GM19395 (cell line): ENCODE results near the gene MACROD2.

ENCODE experiments used
- ATAC-seq: cut with Tn5 transposase; IDR thresholded peaks from one replicate; pipeline ENCODE4 v1.9.1; 2021; ENCODE audit warnings: mild to moderate bottlenecking, moderate library complexity; ENCODE audit not compliant: unreplicated experiment

Gene MACROD2

DNA sequence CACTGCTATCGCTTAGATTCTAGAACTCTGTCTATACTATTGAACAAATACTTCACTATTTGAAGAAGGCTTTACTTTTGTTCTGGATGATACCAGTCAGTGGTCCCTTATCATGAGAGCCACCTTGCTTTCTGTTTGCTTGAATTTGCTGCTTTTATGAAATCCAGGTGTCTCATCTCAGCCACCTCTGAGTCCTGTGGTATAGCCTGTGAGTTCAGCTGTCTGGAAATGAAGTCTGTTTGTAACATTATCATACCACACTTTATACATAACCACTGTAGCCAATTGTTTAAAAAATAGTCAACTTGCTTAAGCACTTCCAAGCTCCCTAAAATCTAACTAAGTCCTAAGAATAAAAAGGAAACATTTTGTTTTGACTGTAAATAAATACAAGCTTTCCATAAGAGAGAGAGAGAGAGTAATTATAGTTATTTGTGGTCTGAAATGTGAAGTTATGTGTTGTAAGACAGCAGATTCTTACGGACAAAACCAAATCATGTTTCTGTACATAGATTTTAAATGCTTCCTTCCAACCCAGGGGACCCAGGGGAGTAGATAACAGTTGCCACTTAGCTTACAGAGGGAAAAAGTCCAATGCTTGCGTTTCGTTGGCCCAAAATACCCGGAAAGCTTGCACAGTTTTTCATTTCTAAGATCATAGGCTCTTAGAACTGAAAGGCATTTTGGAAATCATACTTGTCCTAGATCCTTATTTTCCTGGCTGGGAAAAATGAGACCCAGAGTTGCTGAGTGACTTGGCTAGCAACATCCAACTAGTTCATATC is 1449.9 kb downstream of the MACROD2 start:
- no peak for ATAC-seq

DNA sequence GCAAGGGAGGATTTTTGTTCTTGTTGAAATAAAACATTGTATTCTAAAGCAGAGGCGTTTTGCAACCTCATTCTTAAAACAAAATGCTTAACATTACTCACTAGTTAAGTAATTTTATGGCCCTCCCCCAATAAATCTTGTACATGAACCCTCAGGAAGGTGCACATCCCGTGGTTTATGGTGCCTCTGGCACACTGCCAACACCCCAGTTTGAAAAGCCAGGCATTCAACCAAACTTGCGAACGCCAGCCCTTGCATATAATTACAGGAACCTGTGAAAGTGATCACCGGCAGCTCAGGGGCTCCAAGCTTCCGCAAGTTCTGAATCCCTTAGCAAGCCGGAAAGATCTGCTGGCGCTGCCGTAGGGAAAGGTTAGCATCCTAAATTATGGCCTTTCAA is 1451.1 kb downstream of the MACROD2 start:
- no peak for ATAC-seq

DNA sequence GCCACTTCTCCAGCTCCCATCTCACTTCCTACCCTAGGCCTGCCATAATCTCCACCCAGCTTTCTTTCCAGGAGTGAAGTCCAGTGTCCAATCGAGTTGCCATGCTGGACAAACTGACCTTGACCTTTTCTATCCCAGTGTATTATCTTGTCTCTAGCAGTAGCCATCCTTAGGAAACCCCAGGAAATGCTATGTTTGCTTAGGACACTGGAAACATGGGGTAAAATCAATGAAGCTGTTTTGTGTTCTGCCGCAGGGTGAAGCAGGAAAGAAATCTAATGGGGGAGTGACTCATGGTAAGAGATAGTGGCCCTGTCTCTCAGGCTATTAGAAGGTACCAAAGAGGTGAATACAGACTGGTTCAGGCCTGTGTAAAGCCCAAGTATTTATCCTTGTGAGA is 1452.2 kb downstream of the MACROD2 start:
- ATAC-seq = no peak

DNA sequence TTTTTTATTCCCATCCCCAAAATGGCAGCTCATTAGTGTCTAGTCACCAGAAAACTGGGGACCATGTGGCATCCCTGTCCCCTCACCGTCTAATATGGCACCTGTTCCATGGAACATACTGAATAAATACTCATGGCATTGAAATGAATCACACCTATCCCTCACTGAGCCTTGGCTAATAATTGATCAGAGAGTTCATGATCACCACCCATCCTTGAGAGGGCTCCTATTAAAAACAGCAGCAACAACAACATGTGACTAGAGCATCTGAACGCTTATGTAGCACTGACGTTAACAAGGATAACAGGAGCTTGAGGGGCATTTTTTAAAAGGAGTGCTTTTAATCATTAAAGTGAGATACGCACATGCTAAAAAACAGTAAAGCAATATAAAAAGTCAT is 1453.7 kb downstream of the MACROD2 start:
- ATAC-seq = no peak

DNA sequence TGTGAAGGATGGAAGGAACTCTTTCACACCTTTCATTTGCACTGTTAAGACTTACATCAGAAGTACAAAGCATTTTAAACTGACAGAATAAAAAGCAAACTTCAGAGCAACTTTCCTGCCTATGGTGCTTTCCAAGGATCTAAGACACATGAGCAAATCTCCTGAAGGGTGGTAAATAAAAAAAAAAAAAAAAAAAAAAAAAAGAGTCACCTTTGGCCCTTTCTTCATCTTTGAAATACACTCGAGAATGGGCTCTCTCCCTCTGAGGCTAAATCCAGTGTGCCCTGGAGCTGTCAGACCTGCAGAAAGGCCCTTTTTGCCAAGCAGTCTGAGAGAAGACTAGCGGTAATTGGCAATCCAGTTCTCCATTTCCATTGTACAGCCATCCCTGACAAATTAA is 1455.9 kb downstream of the MACROD2 start:
- no peak for ATAC-seq

DNA sequence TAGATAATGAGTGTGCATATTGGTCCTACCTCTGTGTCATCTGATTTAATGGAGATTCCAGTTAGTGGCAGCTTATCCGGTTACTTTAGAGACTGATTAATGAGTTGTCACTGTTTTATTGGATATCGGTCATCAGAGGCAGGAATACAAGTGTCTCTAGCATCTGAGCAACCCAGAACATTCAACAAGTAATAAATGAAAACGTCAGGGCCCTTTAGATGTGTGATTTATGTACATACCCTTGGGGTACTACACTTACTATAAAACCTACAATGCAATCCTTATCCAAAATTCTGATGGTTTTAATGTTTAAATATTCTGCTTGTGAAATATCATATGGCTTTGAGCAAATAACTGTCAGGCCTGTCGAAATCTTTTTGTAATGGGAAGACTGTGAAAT is 1460.0 kb downstream of the MACROD2 start:
- ATAC-seq = no peak

DNA sequence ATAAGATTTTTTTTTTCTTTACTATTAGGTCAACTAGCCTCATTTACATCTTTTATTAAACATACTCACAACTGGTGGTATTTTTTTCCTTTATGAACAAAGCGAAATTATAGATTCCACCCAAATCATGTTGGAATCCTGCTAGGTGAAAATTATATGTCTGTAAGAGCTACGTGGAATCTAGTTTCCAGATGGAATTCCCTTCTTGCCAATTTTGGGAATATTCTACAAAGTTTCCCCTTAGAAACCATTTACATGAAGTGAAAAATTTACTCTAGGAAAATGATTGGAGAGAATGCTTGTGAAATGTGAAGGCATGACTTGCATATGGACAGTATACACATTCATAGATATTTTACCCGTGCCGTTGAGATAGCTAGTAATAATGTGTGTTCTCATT is 1466.6 kb downstream of the MACROD2 start:
- no peak for ATAC-seq

DNA sequence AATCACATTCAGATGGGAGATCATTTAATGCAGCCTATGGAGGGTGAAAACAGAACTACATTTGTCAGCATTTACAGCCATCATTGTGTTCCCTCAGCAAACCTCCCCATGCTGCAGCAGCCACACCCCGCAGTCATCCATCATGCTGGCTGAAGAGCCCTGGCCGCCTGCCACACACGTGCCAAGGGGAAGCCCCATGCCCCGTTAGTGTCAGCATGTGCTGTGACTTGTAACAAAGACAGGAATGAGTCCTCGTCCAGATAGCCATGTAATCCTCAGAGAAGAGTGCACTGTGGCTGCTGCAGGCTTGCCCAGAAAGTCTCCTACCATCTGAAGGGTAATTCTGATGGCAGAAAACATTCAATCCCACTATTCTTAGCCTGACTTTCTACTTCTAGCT is 1480.2 kb downstream of the MACROD2 start:
- no peak for ATAC-seq

DNA sequence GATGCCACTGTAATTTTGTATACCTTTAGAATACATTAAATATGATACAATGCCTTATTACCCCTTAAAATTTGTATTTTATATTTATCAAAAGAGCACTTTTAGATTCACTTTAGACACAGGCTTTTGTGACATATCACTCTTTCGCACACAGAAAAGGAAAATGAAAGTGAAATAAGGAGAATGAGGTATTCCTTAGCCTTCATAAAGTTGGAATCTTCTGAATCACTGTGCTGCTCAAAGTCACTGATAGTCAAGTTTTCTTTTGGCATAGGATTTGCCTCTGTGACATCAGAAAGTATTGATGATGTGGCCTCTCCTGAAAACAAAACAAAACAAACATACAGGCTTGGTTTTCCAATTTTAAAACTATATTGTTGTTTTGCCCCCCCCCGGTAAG is 1480.9 kb downstream of the MACROD2 start:
- no peak for ATAC-seq

DNA sequence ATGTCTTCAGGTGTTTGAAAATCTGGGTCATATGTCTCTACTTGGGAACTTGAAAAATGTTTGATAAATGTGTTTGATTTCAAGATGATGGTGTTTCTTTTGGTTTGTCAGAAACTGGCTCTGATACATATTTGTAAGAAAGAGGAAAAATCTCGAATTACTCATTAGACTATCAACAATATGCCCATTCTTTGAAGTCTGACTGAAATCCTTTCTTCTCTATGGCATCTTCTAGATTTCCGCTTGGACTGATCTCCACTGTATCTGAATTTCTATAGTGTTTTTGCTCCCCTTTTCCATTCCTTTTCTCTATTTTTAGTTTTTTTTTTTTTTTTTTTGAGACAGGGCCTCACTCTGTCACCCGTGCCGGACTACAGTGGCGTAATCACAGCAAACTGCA is 1481.5 kb downstream of the MACROD2 start:
- no peak for ATAC-seq

DNA sequence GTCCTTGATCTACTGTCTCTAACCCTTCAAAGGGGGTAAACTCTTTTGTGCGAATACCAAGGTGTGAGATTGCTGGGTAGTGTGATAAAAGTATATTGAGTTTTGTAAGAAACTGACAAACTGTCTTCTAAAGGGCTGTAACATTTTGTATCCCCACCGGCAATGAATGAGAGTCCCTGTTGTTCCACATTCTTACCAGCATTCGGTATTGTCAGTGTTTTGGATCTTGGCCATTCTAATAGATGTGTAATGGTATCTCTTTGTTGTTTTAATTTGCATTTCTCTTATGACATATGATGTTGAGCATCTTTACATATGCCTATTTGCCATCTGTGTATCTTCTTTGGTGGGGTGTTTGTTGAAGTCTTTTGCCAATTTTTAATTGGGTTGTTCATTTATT is 1487.2 kb downstream of the MACROD2 start:
- no peak for ATAC-seq

DNA sequence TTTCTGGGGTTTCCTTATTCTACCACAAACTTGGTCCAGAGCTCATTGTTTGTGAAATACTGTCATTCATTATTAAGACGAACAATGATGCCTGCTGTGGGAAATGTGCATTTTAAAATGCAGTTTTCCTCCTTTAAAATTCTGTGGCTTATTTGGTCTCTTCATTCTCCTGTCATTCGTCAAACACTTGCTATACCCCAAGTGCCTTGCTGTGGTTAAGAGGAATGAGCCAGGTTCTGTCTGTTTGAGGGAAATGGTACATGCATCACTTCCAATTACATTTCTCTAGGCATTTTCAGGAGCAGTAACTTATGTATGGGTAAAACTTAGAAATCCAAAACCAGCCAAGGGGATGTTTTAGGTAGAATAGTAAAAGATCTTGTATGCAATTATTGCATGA is 1490.2 kb downstream of the MACROD2 start:
- no peak for ATAC-seq

DNA sequence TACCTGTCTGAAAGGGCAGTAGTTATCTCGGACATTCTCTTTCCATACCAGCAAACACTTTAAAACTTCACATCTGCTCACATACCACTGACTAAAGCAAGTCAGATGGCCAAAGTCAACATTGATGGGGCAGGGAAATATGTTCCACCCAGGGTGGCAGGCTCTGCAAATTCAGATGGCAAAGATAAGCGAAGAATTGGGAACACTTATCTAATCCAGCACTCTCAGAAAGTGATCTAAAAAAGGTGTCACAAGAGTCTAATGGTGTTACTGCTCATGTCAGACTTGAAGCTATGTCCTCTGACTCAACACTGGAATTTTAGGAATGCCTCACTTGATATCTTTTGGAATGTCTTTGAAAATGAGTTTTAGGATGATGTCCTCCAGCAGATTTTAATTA is 1491.7 kb downstream of the MACROD2 start:
- ATAC-seq = no peak

DNA sequence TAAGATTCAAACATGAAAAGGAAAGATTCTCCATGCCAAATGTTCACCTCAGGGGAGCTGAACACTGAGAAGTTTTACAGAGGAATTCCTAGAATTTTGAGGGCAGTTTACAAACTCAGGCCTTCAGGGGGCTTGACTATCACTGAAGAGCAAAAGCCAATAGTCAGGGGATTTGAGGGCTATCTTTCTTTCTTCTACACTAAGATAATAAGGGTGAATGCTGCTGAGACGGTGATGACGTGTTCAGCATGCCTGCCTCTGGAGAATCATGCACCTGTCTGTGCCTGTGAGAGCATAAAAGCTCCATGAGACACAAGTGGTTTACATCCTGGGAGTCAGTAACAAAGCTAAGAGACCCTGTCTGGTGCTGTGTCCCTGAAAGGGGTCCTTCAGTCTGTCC is 1492.4 kb downstream of the MACROD2 start:
- ATAC-seq = no peak

DNA sequence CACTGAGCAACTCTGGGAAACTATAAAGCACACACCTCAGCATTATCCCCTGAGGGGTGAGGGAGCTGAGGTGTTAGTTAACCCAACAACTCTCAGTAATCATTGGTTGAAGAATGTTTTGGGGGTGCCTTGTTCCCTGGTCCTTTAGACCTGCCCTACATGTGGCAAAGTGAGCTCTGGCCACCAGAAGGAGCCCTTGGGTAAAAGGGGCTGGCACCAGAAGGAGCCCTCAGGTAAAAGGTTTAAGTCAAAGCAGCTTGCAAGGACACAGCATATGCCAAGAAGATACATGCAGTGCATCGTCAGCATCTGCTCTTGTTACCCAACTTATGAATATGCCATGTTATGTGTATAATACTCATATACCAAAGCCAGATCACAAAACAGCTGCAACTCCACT is 1496.3 kb downstream of the MACROD2 start:
- ATAC-seq = no peak

DNA sequence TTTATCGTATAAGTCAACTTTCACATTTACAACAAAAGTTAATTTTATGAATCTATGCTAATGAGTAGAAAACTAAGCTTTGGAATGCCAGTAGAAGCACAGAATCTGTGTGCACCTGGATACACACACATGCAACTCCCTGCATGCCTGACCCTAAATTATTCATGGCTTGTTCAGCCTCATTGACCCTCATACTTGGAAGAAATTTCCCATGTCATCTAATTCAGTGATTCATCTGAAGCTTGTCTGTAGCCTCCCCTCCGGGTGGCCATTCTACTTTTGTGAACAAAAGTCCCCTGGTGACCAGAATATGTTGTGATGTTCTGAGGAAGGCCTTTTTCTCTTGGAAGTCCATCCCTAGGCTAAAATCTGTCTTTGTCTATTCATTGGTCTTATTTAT is 1499.5 kb downstream of the MACROD2 start:
- no peak for ATAC-seq

DNA sequence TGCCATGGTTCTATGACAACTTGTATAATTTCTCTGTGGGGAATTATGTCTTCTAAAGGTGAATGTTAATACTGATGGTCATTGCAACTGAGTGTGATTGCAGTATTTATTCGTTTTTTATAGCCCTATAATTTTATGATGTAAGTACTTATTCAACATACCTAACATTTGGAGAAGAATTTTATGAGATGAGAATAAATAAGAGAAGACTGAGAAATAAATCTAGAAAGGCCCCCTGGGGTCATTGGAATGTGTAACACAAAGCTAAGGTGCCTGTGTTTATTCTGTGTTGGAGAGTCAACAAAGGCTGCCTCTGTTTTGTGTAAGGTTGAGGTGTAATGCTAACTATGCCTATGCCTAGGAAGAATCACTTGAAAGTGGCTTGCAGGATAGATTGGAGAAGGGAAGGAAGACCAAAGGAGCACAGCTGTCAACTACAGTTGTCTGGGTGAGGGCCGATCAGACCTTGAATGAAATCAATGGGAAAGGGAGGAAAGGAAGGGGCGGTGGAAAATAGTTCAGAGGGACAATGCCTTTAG is 1501.3 kb downstream of the MACROD2 start:
- ATAC-seq = no peak

DNA sequence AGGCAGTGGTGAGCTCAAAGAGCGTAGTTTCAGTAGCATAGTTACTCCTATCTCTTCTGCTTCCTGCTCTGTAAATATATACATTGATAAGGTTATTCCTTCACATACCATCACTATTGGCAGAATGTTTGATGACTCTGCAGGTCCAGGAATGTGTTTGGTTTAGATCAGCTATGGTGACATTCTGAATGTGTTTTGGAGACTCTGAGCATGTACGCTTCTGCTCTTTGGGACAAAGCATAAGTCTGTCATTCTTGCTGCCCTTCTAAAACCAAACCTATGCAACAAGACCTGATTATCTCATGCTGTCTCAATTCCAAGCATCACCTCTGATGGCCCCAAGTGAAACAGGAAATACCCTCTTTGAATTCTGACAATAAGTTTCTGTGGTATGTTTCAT is 1503.6 kb downstream of the MACROD2 start:
- ATAC-seq = no peak

DNA sequence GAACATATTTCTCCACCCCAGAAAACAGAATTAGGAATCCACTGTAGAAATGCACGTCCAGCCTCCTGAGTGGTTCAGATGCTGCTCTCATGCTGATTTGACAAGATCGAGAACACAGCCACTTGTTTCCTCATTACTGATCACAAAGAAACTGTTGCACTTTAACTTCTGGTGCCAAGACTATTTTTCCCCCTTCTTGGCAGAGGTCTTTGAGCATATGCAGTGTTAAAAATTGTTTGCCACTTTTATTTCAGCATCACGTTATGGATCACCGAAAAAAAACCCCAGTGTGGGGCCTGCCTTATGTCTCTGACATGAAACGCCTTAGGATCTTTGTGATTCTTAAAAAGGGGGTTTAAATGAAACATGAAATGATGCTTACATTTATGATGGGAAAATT is 1511.0 kb downstream of the MACROD2 start:
- no peak for ATAC-seq

DNA sequence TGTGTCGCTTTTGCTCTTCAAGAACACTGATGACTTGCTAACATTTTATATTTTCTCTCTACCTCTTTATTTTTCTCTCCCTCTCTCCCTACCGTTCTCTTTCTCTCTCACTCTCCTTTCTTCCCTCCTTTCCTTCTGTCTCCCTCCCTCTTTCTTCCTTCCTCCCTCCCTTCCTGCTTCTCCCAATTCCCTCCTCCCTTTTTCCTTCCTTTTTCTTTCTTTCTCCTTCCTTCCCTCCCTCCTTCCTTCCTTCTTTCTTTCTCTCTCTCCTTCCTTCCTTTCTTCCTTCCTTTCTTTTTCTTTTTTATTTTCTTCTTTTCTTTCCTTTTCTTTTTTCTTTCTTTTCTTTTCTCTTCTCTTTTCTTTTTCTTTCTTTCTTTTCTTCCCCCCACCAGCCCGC is 1511.8 kb downstream of the MACROD2 start:
- no peak for ATAC-seq

DNA sequence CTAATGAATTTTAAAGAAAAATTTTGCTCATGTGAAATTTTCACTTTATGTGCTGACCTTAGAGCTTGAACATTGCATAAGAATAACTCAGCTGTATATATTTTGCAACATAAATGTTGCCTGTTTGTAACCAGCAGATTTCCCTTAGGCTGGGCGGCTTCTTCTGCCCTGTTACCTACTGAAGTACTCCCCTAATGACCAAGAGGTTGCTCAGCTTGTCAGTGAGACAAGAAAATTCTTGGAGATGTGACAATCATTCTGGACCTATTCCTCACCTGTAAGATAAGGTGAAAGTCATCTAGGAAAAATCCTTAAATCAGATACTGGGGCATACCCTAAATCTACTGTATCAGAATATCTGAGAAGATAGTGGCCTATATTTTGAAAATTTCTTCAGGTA is 1516.2 kb downstream of the MACROD2 start:
- no peak for ATAC-seq

DNA sequence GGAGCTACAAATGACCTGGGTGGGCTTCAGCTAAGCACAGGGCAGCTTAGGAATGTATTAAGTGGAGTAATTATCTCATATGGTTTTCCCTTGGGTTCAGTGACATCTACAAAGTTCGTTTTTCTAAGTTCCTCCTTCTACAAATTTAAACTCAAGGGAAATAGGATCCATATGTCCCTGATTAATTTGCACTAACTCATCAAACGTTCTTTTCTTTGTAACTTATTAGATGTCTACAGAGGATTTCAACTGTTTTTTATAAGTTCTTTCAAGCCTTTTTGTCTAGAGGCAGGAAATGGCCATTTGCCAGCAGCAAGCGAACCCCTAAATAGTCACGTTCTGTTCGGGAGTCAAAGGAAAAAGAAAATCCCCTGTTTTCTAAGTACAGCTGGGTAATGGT is 1517.6 kb downstream of the MACROD2 start:
- ATAC-seq = no peak

DNA sequence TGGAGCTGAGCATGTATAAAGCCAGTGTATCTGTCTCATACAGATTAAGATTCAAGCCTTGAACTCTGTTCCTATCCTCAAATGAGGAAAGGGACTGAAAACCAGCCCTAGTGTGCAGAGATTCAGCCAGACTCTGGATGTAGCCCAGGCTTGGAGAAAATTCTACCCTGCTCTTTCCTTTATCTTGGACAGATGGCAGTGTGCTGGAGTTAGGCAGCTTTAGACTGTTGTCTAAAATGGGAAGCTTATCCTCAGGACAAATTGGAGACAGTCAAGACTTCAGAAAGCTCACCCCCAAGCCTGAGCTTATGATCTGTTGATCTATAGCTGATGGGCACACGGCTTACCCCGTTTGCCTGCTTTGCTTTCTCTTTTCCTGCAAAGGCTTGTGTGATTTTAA is 1520.4 kb downstream of the MACROD2 start:
- ATAC-seq = no peak
